Mucosa of stomach (tissue), 1 donor: Measurements from ENCODE around the gene NCKIPSD.

Experiments used
- H3K27me3 ChIP-seq: one replicate; pipeline ENCODE4 v1.7.0; 2013; ENCODE audit warnings: mild to moderate bottlenecking, low read length; ENCODE audit not compliant: control insufficient read depth, insufficient read depth
- H3K36me3 ChIP-seq: one replicate; pipeline ENCODE4 v1.7.0; 2013; ENCODE audit warnings: low read length; ENCODE audit not compliant: control insufficient read depth, insufficient read depth
- H3K4me1 ChIP-seq: one replicate; pipeline ENCODE4 v1.7.0; 2013; ENCODE audit warnings: mild to moderate bottlenecking, low read length; ENCODE audit not compliant: control insufficient read depth, insufficient read depth
- H3K4me3 ChIP-seq: one replicate; pipeline ENCODE4 v1.7.0; 2013; ENCODE audit warnings: low read length
- H3K9ac ChIP-seq: one replicate; pipeline ENCODE4 v1.7.0; 2013; ENCODE audit warnings: mild to moderate bottlenecking, low read length, moderate library complexity
- H3K9me3 ChIP-seq: one replicate; pipeline ENCODE4 v1.7.0; 2013; ENCODE audit warnings: mild to moderate bottlenecking, low read length, moderate library complexity; ENCODE audit not compliant: control insufficient read depth
- donor health status: Pancreatic carcinoma.

The NCKIPSD gene

GRCh38 chr3:48635222-48636021, 50.3 kb downstream of the NCKIPSD start, which contains the start of gene SLC26A6:
TSS of gene SLC26A6 (minus strand) at chr3:48635461. CDS start at chr3:48635393, 68 bp downstream.
- H3K4me1 ChIP-seq = peaks cover 18% of the 10 kb centered on the region
- H3K36me3 ChIP-seq = no peaks in the 10 kb centered on the region
- H3K4me3 ChIP-seq = peak within 1 kb of the TSS; percentile 80
- peak within 1 kb of the TSS; percentile 76 for H3K9ac ChIP-seq
- H3K27me3 ChIP-seq = no peaks in the 10 kb centered on the region
- H3K9me3 ChIP-seq = no peaks in the 10 kb centered on the region

GRCh38 chr3:48634661-48635221, 51.0 kb downstream of the NCKIPSD start:
- Histone ChIP-seq H3K4me1 (peaks cover 18% of the 10 kb centered on the region), H3K27me3 (no peaks in the 10 kb centered on the region), H3K4me3 (peak overlapping the region; percentile 80), H3K9me3 (no peaks in the 10 kb centered on the region), H3K9ac (peak overlapping the region; percentile 76), H3K36me3 (no peaks in the 10 kb centered on the region)

- Histone ChIP-seq H3K9ac (peak overlapping the region; percentile 76), H3K9me3 (no peaks in the 10 kb centered on the region)
Observed at GRCh38 chr3:48633743-48634142, 52.0 kb downstream of the NCKIPSD start.

GRCh38 chr3:48633256-48633655, 52.5 kb downstream of the NCKIPSD start:
- H3K9me3 ChIP-seq = no peaks in the 10 kb centered on the region
- H3K27me3 ChIP-seq = no peaks in the 10 kb centered on the region
- no peak overlapping the region for H3K4me3 ChIP-seq
- H3K36me3 ChIP-seq = no peaks in the 10 kb centered on the region
- peaks cover 18% of the 10 kb centered on the region for H3K4me1 ChIP-seq
- H3K9ac ChIP-seq = no peak overlapping the region

More at GRCh38 chr3:48633743-48634142, 52.0 kb downstream of the NCKIPSD start:
- H3K36me3 ChIP-seq = no peaks in the 10 kb centered on the region
- H3K4me3 ChIP-seq = no peak overlapping the region
- H3K4me1 ChIP-seq = peaks cover 18% of the 10 kb centered on the region
- H3K27me3 ChIP-seq = no peaks in the 10 kb centered on the region

GRCh38 chr3:48631516-48632448, 53.9 kb downstream of the NCKIPSD start:
- Histone ChIP-seq H3K4me1 (peaks cover 18% of the 10 kb centered on the region), H3K9me3 (no peaks in the 10 kb centered on the region), H3K4me3 (no peak overlapping the region), H3K36me3 (no peaks in the 10 kb centered on the region), H3K9ac (no peak overlapping the region), H3K27me3 (no peaks in the 10 kb centered on the region)

- Histone ChIP-seq H3K4me3 (no peak overlapping the region), H3K27me3 (no peaks in the 10 kb centered on the region), H3K9ac (no peak overlapping the region), H3K9me3 (no peaks in the 10 kb centered on the region), H3K36me3 (no peaks in the 10 kb centered on the region), H3K4me1 (peaks cover 10% of the 10 kb centered on the region)
Observed at GRCh38 chr3:48630833-48631232, 54.9 kb downstream of the NCKIPSD start.

GRCh38 chr3:48630407-48630806, 55.3 kb downstream of the NCKIPSD start:
- Histone ChIP-seq H3K36me3 (no peaks in the 10 kb centered on the region), H3K4me3 (no peak overlapping the region), H3K27me3 (no peaks in the 10 kb centered on the region), H3K9me3 (no peaks in the 10 kb centered on the region), H3K4me1 (peaks cover 8% of the 10 kb centered on the region), H3K9ac (no peak overlapping the region)

GRCh38 chr3:48629894-48630293, 55.8 kb downstream of the NCKIPSD start:
- H3K4me1 ChIP-seq = peaks cover 8% of the 10 kb centered on the region
- no peaks in the 10 kb centered on the region for H3K36me3 ChIP-seq
- H3K9me3 ChIP-seq = no peaks in the 10 kb centered on the region

GRCh38 chr3:48628277-48629017, 57.3 kb downstream of the NCKIPSD start:
- Histone ChIP-seq H3K9ac (no peak overlapping the region), H3K36me3 (no peaks in the 10 kb centered on the region), H3K4me3 (no peak overlapping the region), H3K27me3 (no peaks in the 10 kb centered on the region), H3K4me1 (peaks cover 10% of the 10 kb centered on the region), H3K9me3 (no peaks in the 10 kb centered on the region)

More at GRCh38 chr3:48629894-48630293, 55.8 kb downstream of the NCKIPSD start:
- H3K27me3 ChIP-seq = no peaks in the 10 kb centered on the region
- H3K4me3 ChIP-seq = no peak overlapping the region
- no peak overlapping the region for H3K9ac ChIP-seq

GRCh38 chr3:48625600-48625999, 60.1 kb downstream of the NCKIPSD start:
- H3K9ac ChIP-seq = no peak overlapping the region
- H3K9me3 ChIP-seq = no peaks in the 10 kb centered on the region
- no peaks in the 10 kb centered on the region for H3K27me3 ChIP-seq
- peaks cover 11% of the 10 kb centered on the region for H3K4me1 ChIP-seq
- H3K36me3 ChIP-seq = no peaks in the 10 kb centered on the region
- H3K4me3 ChIP-seq = no peak overlapping the region

- H3K27me3 ChIP-seq = no peaks in the 10 kb centered on the region
- no peaks in the 10 kb centered on the region for H3K36me3 ChIP-seq
- H3K9me3 ChIP-seq = no peaks in the 10 kb centered on the region
- no peak overlapping the region for H3K9ac ChIP-seq
- no peak overlapping the region for H3K4me3 ChIP-seq
- peaks cover 13% of the 10 kb centered on the region for H3K4me1 ChIP-seq
Observed at GRCh38 chr3:48624767-48625166, 60.9 kb downstream of the NCKIPSD start.
